ENCODE data around the gene EZH2.

Gene EZH2

GRCh38 chr7:148912758-148913541 is 28.9 kb upstream of the EZH2 start:
- no peak for DNase-seq (ENCODE audit: extremely low read depth, low read depth)
- TF ChIP-seq CTCF (IDR thresholded peaks at IDR 0.05; ENCODE audit: low read depth, low read length), result no peak

- no peak for TF ChIP-seq CTCF (IDR thresholded peaks at IDR 0.05; ENCODE audit: low read depth, low read length)
Observed at GRCh38 chr7:148912151-148912550, 28.1 kb upstream of the EZH2 start.

GRCh38 chr7:148911626-148912025 is 27.5 kb upstream of the EZH2 start:
- no peak for DNase-seq (ENCODE audit: extremely low read depth, low read depth)
- TF ChIP-seq CTCF (IDR thresholded peaks at IDR 0.05; ENCODE audit: low read depth, low read length), result no peak

More at GRCh38 chr7:148912151-148912550, 28.1 kb upstream of the EZH2 start:
- DNase-seq (ENCODE audit: extremely low read depth, low read depth), result no peak

- no peak for DNase-seq (ENCODE audit: extremely low read depth, low read depth)
- TF ChIP-seq CTCF (IDR thresholded peaks at IDR 0.05; ENCODE audit: low read depth, low read length), result no peak
Observed at GRCh38 chr7:148909568-148909967, 25.5 kb upstream of the EZH2 start.

GRCh38 chr7:148906707-148907498 is 22.8 kb upstream of the EZH2 start:
- no peak for DNase-seq (ENCODE audit: extremely low read depth, low read depth)
- no peak for TF ChIP-seq CTCF (IDR thresholded peaks at IDR 0.05; ENCODE audit: low read depth, low read length)

GRCh38 chr7:148905093-148905666 is 21.1 kb upstream of the EZH2 start:
- DNase-seq (ENCODE audit: extremely low read depth, low read depth), result no peak
- TF ChIP-seq CTCF (IDR thresholded peaks at IDR 0.05; ENCODE audit: low read depth, low read length), result no peak

GRCh38 chr7:148903504-148903903 is 19.4 kb upstream of the EZH2 start:
- DNase-seq (ENCODE audit: extremely low read depth, low read depth), result no peak
- no peak for TF ChIP-seq CTCF (IDR thresholded peaks at IDR 0.05; ENCODE audit: low read depth, low read length)
